Suprapubic skin (tissue), 4 donors: ENCODE measurements around the gene FREY1. TPM values are rescaled to one million over a fixed set of nuclear protein-coding genes. Genes with fewer than 3 reads are reported as not detected.
A peak's percentile ranks its signal among the peaks of the same experiment; 100 is the strongest.
"Not testable (repeated sequence)": the region's sequence is repeated elsewhere in the genome, so short reads cannot be mapped to it uniquely, and the experiment has no call there.

Experiments
- DNase-seq, 2 donors: peaks; one replicate each; pipeline ENCODE4 v3.0.0-alpha.2; 2019; ENCODE audit warnings: low spot score in 2 of 2
- H3K27ac ChIP-seq: fragments of 200-600 bp; sonication (generic); one replicate; pipeline ENCODE4 v1.5.1; 2019
- H3K27me3 ChIP-seq: fragments of 200-600 bp; sonication (generic); one replicate; pipeline ENCODE4 v1.5.1; 2019
- H3K36me3 ChIP-seq: fragments of 200-600 bp; sonication (generic); one replicate; pipeline ENCODE4 v1.5.1; 2019
- H3K4me1 ChIP-seq: fragments of 200-600 bp; sonication (generic); one replicate; pipeline ENCODE4 v1.5.1; 2019
- H3K4me3 ChIP-seq: fragments of 200-600 bp; sonication (generic); one replicate; pipeline ENCODE4 v1.5.1; 2019; ENCODE audit warnings: mild to moderate bottlenecking
- H3K9me3 ChIP-seq: fragments of 200-600 bp; sonication (generic); one replicate; pipeline ENCODE4 v1.5.1; 2019
- EP300 ChIP-seq: sonication (generic); formaldehyde crosslinking; IDR thresholded peaks from one replicate; pipeline ENCODE4 v1.6.1; 2017; ENCODE audit warnings: antibody characterized with exemption
- POLR2A ChIP-seq, 2 donors: fragments of 450-650 bp; IDR thresholded peaks; one replicate each; pipeline ENCODE4 v1.6.1; 2017; ENCODE audit warnings: antibody characterized with exemption in 2 of 2, mild to moderate bottlenecking in 2 of 2, moderate library complexity in 2 of 2
- POLR2AphosphoS5 ChIP-seq, 3 donors: sonication (generic); formaldehyde crosslinking; IDR thresholded peaks; one replicate each; pipeline ENCODE4 v1.6.1; 2017; ENCODE audit warnings: antibody characterized with exemption in 3 of 3
- WGBS: methylation state at CpG from one replicate; pipeline ENCODE4 v1.1.5; 2018; 5-methylcytosine and 5-hydroxymethylcytosine counted together
- total RNA-seq, 4 donors: library from RNA; depleted of rRNA; stranded (reverse); fragments of >200 nt; gene quantifications; one replicate each; pipeline ENCODE4 v1.1.0, GENCODE V29; 2016
- TF ChIP-seq, protein P1 (sequence below), 2 donors: fragments of 200-600 bp in 1 of 2; fragments of 450-650 bp in 1 of 2; sonication (generic) in 1 of 2; IDR thresholded peaks; one replicate each; pipeline ENCODE4 v1.5.1; 2016 to 2019; ENCODE audit warnings: antibody characterized with exemption in 2 of 2, mild to moderate bottlenecking in 1 of 2, moderate library complexity in 1 of 2

The FREY1 gene
- total RNA-seq, 4 donors from 2014 or later, result 1.7 to 3.7 (median 1.7) TPM; not detected in 1

DNA sequence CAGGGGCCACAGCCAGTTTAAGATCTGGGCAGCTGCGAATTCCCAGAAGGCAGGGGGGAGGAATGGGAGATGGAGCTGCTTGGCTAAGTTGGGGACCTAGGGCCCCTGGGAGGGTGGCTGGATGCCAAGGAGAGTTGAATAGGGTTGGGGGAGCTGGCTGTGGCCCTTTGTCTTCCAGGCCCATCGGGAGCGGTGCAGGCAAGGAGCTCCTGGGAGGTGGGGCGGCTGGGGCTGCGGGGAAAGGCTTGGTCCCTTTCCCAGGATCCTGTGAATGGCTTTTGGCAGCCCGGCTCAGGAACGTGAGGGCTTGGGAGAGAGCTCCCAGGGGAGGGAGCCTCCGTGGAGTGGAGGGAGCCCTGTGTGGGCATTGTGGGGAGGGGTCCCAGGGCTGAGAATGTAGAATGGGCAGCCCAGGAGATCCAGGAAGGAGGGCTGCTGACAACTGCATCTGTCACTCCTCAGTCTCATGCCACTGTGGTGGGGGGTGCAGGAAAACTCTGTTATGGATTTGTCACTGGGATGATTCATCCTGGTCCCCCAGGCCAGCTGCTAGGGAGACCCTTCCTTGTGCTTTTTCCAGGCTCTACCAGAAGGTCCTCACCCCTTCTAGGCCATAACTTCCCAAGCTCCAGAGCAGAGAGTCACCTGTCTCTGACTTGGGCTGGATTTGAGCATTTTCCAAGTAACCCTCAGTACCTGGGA is 6.0 kb downstream of the FREY1 start:
- no peaks in the 10 kb centered on the region for H3K9me3 ChIP-seq
- WGBS, result 22% methylated on average over 7 of the region's 8 CpGs
- peak overlapping the region; percentile 56 for H3K4me3 ChIP-seq
- H3K4me1 ChIP-seq, result peaks cover 20% of the 10 kb centered on the region
- H3K27ac ChIP-seq, result no peak overlapping the region
- peaks cover 8% of the 10 kb centered on the region for H3K36me3 ChIP-seq
- DNase-seq, result no peak
- TF ChIP-seq EP300 (no peak), POLR2A (IDR thresholded peaks at IDR 0.05) (no peak), POLR2AphosphoS5 (IDR thresholded peaks at IDR 0.05) (no peak)
- TF ChIP-seq, protein P1, sequence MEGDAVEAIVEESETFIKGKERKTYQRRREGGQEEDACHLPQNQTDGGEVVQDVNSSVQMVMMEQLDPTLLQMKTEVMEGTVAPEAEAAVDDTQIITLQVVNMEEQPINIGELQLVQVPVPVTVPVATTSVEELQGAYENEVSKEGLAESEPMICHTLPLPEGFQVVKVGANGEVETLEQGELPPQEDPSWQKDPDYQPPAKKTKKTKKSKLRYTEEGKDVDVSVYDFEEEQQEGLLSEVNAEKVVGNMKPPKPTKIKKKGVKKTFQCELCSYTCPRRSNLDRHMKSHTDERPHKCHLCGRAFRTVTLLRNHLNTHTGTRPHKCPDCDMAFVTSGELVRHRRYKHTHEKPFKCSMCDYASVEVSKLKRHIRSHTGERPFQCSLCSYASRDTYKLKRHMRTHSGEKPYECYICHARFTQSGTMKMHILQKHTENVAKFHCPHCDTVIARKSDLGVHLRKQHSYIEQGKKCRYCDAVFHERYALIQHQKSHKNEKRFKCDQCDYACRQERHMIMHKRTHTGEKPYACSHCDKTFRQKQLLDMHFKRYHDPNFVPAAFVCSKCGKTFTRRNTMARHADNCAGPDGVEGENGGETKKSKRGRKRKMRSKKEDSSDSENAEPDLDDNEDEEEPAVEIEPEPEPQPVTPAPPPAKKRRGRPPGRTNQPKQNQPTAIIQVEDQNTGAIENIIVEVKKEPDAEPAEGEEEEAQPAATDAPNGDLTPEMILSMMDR (IDR thresholded peaks at IDR 0.05), result no peak
- H3K27me3 ChIP-seq, result peaks cover 3% of the 10 kb centered on the region

DNA sequence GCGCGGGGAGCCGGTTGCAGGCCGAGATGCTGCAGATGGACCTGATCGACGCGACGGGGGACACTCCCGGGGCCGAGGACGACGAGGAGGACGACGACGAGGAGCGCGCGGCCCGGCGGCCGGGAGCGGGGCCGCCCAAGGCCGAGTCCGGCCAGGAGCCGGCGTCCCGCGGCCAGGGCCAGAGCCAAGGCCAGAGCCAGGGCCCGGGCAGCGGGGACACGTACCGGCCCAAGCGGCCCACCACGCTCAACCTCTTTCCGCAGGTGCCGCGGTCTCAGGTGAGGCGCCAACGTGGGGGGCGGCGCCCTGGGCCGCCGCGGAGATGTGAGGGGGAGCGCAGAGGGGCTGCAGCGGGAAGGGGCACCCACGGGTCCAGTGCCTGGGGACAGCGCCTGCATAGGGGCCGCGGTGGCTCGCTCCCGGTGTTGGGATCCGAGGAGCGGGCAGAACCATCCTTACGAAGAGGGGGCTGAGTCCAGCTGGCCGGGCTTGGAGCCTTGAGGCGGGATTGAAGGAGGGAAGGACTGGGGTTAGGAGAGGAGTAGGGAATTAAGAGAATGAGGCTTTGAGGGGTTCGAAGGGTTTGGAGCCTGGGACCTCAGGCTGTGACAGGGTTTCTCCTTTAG is 6.8 kb downstream of the FREY1 start:
- not testable (repeated sequence) for H3K27me3 ChIP-seq, H3K9me3 ChIP-seq, H3K36me3 ChIP-seq, DNase-seq
- peak overlapping the region; percentile 47 for H3K27ac ChIP-seq
- WGBS, result 3% methylated on average over 10 of the region's 59 CpGs
- peak overlapping the region; percentile 56 for H3K4me3 ChIP-seq
- H3K4me1 ChIP-seq, result peaks cover 20% of the 10 kb centered on the region

DNA sequence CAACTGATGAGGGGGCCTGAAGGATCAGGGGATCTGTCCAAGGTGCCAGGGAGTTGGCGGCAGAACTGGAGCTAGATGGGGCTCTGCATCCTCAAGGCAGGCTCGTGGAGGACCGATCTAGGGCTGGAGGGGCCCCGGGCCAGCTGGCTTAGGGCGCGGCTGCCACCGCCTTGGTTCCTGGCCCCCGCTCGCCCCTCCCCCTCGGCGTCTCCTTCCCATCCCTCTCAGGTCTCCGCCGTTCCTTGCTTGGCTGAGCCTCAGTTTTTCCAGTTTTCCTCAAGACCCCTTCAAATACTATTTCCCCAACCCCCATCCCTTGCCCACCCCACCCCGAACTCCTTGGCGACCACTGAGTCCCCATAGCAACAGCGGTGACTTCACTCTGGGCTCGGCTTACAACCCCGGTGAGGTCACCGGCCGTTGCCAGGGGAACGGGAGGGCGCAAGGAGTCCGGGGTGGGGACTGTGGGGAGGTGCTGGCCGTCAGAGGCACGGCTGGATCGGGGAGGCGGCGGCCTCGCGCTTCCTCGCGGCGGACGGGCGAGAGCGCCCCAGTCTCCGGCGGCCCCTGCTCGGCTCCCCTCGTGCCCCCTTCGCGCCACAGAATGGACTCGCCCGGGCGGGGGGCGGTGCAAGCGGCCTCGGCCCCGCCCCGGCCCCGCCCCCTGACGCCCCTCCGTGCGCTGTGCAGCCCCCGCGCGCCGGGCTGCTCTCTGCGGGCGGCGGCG is 7.5 kb downstream of the FREY1 start:
- WGBS, result 3% methylated on average over 13 of the region's 62 CpGs
- peak overlapping the region; percentile 47 for H3K27ac ChIP-seq
- DNase-seq, result peak; percentile 91 to 92
- H3K4me1 ChIP-seq, result peaks cover 20% of the 10 kb centered on the region
- H3K36me3 ChIP-seq, result peaks cover 8% of the 10 kb centered on the region
- H3K27me3 ChIP-seq, result peaks cover 3% of the 10 kb centered on the region
- H3K4me3 ChIP-seq, result peak overlapping the region; percentile 56
- TF ChIP-seq, protein P1 (IDR thresholded peaks at IDR 0.05), result no peak
- no peak for TF ChIP-seq POLR2AphosphoS5 (IDR thresholded peaks at IDR 0.05)
- TF ChIP-seq EP300, result no peak
- no peak for TF ChIP-seq POLR2A (IDR thresholded peaks at IDR 0.05)
- no peaks in the 10 kb centered on the region for H3K9me3 ChIP-seq

- H3K4me3 ChIP-seq, result peak overlapping the region; percentile 56
- 13% methylated on average over 3 of the region's 3 CpGs for WGBS
- TF ChIP-seq, protein P1 (IDR thresholded peaks at IDR 0.05), result no peak
- no peak for TF ChIP-seq POLR2A (IDR thresholded peaks at IDR 0.05)
- no peak for TF ChIP-seq EP300
- no peak for TF ChIP-seq POLR2AphosphoS5 (IDR thresholded peaks at IDR 0.05)
- no peak overlapping the region for H3K27ac ChIP-seq
- H3K27me3 ChIP-seq, result peaks cover 3% of the 10 kb centered on the region
- H3K36me3 ChIP-seq, result peaks cover 8% of the 10 kb centered on the region
- DNase-seq, result no peak
- no peaks in the 10 kb centered on the region for H3K9me3 ChIP-seq
- peaks cover 20% of the 10 kb centered on the region for H3K4me1 ChIP-seq
These were observed 8.0 kb downstream of the FREY1 start for GRCh38 chr11:45899086-45899447.

GRCh38 chr11:45897556-45897955 is 9.5 kb downstream of the FREY1 start:
- 89% methylated on average over 2 of the region's 6 CpGs for WGBS
- Histone ChIP-seq H3K36me3 (no peaks in the 10 kb centered on the region), H3K4me1 (peaks cover 20% of the 10 kb centered on the region), H3K9me3 (no peaks in the 10 kb centered on the region), H3K4me3 (no peak overlapping the region), H3K27me3 (peaks cover 3% of the 10 kb centered on the region), H3K27ac (no peak overlapping the region)
- DNase-seq, result no peak
- TF ChIP-seq EP300 (no peak), POLR2A (IDR thresholded peaks at IDR 0.05) (no peak), POLR2AphosphoS5 (IDR thresholded peaks at IDR 0.05) (no peak)
- TF ChIP-seq, protein P1 (IDR thresholded peaks at IDR 0.05), result no peak
